ENCODE data around the gene MAD2L1BP.
"Not testable (repeated sequence)": the region's sequence is repeated elsewhere in the genome, so short reads cannot be mapped to it uniquely, and the experiment has no call there.

MAD2L1BP gene, protein sequence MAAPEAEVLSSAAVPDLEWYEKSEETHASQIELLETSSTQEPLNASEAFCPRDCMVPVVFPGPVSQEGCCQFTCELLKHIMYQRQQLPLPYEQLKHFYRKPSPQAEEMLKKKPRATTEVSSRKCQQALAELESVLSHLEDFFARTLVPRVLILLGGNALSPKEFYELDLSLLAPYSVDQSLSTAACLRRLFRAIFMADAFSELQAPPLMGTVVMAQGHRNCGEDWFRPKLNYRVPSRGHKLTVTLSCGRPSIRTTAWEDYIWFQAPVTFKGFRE

DNA sequence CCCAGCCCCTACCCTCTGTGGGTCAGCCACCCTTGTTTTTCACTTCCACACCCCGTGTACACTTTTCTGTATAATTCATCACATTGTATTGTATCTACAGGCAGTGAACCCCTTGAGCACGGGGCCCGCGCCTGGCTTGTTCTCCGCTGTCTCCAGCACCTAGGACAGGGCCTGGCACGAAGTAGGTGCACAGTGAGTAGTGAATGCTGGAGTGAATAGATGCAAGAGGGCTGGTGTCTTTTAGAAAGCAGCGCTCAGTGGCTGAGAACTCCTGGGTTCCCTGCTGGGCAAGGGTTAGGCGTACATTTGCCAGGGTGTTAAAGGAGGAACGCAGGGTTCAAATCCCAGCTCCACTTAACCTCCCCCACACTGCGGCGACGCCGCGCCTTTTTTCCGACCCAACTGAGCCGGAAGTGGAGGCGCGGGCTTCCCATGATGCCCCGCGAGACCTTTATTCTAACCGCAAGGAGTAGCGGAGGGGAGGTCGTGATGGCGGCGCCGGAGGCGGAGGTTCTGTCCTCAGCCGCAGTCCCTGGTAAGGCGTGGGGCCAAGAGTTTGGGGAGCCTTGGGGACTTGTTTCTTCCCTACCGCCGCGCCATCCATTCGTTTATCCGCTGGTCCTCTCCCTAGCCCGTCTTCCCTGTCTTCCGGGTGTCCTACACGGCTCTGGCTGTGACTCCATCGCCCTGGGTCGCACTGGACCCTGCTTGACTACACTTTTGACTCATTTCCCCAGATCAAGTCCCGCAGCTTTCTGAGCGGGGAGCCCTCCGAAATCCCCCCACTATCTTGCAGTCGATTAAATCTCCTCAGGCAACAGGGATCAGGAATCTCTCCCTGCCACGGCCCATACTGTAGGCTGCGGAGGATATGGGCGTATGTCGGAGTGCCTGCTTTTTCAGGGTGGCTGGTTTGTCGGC, at the start of gene MAD2L1BP:
Gene MAD2L1BP, plus strand, starts transcription at position 454 of the 921 bp plus-strand sequence. Its CDS starts 36 bp downstream, at position 490.
- DNase-seq = peak; percentile 82

DNA sequence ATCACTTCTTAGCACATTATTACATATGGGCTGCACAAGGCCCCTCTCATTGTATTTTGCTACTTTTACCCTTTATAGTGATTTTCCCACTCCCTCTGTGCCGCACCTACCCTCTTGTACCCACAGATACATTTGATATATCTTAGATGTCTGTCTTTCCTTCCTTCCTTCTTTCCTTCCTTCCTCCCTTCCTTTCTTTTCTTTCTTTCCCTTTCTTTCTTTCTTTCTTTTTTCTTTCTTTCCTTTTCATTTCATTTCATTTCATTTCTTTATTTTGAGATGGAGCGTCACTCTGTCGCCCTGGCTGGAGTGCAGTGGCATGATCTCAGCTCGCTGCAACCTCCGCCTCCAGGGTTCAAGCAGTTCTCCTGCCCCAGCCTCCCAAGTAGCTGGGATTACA, 47.4 kb upstream of the MAD2L1BP start:
- DNase-seq = no peak

DNA sequence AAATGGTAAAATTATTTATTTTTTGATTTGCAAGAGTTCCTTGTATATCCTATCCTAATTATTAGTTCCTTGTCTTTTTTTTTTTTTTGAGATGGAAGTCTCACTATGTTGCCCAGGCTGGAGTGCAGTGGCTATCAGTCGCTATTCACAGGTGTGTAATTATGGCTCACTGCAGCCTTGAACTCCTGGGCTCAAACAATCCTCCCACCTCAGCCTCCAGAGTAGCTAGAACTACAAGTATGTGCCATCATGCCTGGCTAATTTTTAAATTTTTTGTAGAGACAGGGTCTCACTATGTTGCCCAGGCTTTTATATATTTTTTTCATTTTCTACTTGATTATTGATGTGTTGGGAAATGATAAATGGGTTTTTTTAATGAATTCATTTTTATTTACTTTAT, 46.1 kb upstream of the MAD2L1BP start:
- not testable (repeated sequence) for DNase-seq

DNA sequence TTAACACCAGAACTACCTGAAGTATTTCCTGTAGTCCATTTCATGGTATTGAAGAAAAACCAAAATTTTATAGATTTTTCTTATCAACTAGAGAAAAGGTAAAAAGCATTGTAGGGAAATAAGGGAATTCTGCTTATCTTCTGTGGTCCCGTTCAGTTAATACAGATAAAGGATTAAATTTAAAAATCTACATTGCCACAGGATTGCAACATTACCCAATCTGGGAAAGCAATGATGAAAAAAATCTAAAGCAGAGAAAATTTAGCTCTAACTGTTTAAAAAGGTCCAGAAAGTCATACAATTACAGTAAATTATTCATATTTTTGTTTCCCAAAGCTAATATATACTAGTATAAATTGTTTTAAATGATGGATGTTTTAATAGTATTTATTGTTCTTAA, 41.7 kb upstream of the MAD2L1BP start:
- DNase-seq = no peak

DNA sequence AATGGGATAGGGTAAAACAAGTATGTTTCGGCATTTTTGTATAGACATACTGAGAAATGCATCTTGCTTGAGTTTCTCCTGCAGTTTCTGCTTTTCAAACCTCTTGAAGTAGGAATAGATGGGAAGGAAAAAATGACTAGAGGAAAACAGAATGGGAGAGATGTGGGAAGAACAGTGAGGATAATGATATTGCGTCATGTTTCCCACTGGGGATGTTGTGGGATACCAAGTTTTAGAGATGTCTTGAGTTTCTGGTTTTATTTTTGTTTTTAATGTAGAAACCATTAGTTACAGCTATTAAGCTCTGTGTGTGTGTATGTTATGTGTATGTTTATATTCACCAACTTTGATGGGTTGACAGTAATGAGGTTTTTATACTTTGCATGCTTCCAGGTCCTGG, 35.0 kb upstream of the MAD2L1BP start:
- DNase-seq = no peak

DNA sequence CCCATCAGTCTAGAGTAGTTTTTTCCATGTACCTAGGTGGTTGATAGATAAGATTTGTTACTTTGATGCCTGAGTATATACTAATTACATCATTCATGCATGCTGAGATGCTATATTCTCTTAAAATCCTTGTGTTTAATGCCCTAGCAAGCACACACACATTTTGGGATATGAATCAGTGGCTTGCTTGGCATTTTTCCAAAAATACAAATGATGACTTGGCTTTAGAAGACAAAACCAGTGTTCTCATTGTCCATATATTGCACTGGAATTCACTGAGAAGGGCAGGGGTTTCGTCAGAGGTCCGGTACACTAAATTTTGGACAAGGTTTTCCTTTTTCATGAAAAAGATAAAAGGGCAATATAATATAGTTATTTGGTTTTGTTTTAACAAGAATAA, 31.5 kb upstream of the MAD2L1BP start:
- no peak for DNase-seq

DNA sequence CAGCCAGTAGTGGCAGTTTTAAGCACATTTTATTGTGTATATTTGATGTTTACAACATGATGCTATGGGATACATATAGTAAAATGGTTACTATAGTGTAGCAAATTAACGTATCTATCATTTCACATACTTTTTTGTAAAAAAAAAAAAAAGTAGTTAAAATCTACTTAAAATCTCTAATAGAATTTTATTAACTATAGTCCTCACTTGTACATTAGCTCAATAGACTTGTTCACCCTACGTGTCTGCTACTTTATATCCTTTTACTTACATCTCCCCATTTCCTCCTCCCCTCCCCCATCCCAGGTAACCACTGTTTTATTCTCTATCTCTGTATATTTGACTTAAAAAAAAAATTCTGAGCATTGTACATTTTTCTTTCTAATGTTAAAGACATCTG, 29.6 kb upstream of the MAD2L1BP start:
- DNase-seq = no peak

DNA sequence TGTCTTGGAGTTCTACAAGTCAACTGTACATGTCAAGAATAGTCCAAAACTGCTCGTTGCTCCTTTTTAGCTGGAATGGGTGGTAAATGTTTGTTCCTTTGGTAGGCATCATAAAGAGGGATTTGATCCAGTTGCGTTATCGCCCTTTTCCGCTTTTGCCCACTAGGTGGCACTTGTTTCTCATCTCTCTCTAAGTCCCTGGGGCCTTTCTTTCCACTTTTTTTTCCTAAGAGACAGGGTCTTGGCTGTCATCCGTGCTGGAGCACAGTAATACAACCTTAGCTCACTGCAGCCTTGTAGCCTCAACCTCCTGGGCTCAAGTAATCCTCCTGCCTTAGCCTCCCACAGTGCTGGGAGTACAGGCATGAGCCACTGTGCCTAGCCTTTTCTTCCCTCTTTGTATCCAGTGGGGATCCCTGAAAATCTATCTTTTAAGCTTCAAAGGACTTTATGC, 27.3 kb upstream of the MAD2L1BP start:
- peak; percentile 86 for DNase-seq

DNA sequence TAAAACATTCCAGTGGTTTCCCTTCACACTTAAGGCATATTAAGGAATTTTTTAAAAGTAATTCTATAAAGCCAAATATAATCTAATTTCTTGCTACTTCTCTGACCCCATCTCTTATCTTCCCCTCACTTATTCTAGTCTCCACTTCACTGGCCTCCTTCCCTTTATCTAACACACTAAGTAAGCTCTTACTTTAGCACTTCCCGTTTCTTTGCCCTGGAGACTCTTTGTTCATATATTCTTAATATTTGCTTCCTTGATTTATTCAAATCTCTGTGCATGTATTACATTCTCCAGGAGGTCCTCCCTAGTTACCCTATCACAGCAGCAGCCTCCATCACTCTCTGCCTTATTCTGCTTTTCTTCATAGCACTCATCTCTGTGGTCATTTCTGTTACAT, 26.8 kb upstream of the MAD2L1BP start:
- no peak for DNase-seq

DNA sequence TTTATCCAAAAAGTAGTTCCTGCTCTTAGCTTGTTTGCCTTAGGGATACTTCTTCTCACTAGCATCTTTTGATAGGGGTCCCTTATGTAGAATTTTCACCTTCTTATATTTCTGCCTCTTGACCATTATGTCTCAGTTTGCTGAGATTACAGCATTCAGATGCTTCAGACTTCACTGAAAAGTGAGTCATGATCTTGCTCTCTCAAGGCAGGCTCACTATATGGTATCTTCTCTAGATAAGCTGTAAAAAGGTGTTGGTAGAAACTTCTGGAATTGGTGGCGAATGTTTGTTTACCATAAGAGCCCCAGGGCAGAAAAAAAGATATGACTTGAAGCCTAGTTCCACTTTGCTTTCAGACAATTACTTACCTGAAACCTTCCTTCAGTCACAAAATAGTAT, 26.2 kb upstream of the MAD2L1BP start:
- no peak for DNase-seq

DNA sequence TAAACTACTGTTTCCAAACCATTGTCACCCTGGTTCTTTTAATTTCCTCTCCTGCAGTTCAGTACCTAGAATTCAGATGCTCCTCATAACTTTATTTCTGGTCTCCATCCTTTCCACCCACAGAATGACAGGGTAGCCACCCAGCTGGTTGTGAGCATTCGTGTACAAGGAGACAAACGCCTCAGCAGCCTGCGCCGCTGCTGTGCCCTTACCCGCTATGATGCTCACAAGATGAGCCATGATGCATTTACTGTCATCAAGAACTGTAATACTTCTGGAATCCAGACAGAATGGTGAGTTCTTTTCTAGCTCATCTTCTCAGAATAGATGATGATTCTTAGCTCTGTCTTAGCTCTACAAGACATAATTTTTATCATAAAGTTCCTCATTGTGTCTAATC, 25.2 kb upstream of the MAD2L1BP start:
- DNase-seq = no peak

DNA sequence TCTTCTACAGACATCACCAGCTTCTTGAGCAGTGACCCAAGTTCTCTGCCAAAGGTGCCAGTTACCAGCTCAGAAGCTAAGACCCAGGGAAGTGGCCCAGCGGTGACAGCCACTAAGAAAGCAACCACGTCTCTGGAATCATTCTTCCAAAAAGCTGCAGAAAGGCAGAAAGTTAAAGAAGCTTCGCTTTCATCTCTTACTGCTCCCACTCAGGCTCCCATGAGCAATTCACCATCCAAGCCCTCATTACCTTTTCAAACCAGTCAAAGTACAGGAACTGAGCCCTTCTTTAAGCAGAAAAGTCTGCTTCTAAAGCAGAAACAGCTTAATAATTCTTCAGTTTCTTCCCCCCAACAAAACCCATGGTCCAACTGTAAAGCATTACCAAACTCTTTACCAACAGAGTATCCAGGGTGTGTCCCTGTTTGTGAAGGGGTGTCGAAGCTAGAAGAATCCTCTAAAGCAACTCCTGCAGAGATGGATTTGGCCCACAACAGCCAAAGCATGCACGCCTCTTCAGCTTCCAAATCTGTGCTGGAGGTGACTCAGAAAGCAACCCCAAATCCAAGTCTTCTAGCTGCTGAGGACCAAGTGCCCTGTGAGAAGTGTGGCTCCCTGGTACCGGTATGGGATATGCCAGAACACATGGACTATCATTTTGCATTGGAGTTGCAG, 21.8 kb upstream of the MAD2L1BP start:
- no peak for DNase-seq

DNA sequence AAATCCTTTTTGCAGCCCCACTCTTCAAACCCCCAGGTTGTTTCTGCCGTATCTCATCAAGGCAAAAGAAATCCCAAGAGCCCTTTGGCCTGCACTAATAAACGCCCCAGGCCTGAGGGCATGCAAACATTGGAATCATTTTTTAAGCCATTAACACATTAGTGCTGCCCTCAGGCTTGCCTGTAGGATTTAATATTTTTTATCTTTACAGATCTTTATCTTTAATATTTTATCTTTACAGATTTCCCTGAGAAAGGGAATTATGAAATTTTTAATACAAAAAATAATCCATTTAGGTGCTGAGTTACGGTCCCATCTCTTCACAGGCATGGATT, 21.3 kb upstream of the MAD2L1BP start:
- no peak for DNase-seq

DNA sequence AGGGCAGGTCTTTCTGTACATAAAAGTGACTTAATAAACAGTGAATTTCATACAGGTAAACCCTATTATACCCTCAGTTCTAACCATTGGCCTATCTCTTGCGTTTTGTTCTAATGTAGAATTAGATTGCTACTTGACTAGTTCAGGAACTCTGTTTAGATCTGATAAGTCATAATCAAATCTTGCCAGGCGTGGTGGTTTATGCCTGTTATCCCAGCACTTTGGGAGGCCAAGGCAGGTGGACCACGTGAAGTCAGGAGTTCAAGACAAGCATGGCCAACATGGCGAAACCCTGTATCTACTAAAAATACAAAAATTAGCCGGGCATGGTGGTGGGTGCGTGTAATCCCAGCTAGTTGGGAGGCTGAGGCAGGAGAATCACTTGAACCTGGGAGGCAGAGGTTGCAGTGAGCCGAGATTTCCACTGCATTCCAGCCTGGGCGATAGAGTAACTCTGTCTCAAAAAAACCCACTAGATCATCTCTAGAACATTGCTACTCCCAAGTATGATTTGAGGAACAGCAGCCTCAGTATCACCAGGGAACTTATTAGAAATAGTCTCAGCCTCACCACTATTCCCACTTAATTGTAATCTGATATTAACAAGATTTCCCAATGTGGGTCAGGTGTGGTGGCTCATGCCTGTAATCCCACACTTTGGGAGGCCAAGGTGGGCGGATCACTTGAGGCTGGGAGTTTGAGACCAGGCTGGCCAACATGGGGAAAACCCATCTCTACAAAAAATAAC, 18.7 kb upstream of the MAD2L1BP start:
- DNase-seq = no peak

DNA sequence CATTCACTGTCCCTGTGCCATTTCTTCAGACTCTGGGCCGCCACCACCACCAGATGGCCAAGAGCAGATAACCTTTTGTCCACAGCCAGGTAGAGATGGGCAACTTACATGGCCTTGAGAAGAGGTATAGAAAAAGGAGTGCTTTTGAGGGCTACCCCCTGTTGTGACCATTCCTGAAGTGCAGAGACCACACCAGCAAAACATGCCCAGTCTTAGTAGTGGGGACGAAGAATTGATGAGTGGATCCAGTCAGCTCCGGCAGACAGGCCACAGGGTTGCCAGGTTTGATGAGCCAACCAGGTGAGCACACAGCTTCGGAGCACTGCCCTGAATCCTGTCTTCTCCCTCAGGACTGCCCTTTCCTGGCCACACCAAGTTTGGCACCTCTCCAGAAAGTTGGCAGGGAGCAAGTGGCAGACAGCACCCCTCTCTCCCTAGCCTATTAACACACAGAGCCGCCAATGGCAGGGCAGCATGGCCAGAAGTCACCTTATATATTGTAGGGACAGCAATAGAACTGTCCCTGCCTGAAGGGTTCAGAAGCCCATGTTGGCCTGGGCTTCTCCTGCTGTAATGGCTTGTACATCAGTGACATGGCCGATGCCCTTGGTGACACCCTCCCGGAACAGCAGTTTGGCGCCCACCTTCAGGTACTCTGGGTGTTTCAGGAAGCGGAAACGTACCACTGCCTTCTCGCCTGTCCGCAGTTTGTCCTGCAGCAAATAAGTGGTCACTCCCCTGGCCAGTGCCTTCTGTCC, 14.4 kb upstream of the MAD2L1BP start:
- DNase-seq = no peak

DNA sequence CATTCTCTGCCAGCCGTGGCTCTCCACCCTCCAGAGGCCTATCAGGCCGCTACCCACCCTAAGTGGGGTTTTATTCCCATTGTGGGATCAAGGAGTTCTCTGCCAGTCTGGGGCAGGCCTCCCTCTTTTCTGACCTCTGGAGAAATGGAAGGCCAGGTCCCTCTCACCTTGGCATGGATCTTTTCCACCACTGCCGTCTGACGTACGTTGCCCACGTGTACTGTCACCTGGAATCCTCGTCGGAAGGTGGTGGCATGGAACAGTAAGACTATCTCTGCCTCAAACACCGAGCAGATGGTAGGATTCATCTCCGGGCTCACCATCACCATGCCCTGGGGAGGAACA, 13.8 kb upstream of the MAD2L1BP start:
- DNase-seq = no peak

DNA sequence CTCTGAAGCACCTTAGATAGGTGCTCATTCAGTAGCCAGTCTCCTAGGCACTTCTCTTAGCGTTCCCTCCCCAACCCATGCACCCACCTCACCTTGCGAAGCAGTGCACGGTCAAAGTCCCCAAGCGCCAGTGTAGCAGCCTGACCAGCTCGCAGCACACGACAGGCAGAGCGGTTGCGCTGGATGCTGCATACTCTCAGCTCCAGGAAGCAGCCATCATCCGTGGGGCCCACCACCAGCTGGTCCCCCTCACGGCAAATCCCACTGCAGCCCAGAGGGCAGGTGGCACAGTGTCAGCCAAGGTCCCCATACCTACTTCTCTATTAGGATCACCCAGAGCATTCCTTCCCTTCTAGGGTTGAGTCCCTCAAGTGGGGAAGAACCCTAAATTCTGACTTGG, 13.1 kb upstream of the MAD2L1BP start:
- no peak for DNase-seq

DNA sequence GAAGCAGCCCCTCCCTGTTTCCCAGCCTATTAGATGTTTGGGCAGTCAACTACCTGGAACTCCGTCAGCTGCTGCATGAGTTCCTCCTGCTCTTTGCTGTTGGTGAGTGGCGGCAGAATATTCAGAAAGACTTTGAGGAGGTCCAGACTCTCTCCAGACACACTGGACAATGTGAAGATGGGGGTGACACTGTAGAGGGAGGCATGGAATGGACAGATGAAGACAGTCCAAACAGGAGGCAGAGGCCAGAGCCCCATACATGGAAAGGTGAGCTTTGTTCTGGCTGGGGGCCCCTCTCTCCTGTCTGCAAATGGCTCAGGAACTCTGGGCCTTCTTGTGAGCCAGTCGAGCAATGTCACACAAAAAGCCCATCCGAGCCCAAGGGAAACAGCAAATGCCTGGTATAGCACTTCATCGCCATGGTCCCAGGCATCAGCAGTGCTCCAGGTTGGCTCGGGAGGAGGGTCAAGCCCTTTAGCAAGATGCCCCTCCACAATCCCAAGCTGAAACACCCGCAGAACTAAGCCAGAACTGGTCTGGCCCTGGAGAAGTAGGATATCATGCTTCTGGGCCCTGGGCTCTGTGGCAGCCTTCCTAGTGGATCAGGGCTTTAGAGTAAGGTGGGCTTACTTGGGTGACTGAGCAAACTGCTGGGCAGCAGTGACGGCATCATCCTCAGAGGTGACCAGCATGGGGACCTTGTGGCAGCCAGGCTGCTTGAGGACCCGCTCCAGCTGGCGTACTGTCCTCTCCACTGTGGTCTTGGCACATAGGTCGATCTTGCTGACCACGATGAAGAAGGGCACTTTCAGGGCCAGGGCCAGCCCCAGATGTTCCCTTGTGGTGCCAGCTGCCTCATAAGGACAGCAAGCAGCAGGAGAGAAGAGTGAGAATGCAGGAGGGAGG, 11.5 kb upstream of the MAD2L1BP start:
- DNase-seq = no peak

DNA sequence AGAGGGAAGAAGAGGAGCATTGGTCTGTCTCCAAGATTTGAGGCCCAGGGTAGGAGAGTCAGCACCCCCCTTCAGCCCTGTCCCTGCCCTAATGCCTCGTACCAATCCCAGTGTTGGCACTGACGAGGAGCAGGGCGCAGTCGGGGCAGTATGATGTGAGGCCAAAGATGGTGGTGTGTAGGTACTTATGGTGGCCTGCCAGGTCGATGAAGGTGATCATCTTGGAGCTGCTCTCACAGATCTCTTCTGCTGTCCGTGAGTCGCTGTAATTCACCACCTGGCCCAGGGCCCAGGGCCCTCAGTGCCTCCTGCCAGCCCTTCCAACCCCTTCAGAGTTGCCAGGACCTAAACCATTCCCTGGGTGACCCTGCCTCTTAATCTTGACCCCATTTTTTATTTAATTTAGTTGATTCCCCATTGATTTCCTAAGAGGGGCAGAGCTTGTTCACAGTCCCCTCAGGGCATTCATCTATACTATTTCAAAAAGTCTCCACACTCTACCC, 10.8 kb upstream of the MAD2L1BP start:
- no peak for DNase-seq

DNA sequence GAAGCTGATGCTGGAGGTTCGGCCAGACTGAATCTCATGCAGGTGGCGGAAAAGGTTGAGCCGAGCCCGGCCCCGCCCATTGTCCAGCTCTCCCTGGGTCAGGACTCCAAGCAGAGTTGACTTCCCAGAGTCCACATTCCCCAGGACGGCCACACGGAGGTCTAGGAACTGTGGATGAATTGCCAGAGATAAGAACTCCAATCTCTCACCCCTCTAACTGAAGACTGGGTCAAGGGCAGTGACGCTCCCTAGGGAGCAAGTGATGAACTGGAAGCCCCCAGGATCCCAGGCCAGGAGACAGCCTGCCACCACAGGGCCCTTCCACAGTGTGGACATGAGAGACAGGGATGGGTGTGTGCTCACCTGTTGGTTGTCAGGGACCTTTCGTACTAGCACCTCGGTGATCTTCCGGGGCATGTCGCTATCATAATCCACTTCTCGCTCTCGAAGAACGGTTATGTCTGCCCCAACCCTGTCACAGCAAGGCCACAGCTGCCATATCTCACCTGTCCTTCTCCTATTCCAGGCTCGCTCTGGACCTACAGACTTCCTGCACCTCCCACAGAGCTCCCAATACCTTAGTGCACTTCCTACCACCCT, 10.1 kb upstream of the MAD2L1BP start:
- DNase-seq = no peak

Data from NCI-H510A treated with DMSO at 0.1 percent for 48 hours (cell line).